ENCODE results near the gene PTPRN2.
A peak's percentile ranks its signal among the peaks of the same experiment; 100 is the strongest.
"Not testable (repeated sequence)": the region's sequence is repeated elsewhere in the genome, so short reads cannot be mapped to it uniquely, and the experiment has no call there.

Gene PTPRN2

GRCh38 chr7:158357898-158358821 is 229.5 kb downstream of the PTPRN2 start:
- DNase-seq: no peak

DNA sequence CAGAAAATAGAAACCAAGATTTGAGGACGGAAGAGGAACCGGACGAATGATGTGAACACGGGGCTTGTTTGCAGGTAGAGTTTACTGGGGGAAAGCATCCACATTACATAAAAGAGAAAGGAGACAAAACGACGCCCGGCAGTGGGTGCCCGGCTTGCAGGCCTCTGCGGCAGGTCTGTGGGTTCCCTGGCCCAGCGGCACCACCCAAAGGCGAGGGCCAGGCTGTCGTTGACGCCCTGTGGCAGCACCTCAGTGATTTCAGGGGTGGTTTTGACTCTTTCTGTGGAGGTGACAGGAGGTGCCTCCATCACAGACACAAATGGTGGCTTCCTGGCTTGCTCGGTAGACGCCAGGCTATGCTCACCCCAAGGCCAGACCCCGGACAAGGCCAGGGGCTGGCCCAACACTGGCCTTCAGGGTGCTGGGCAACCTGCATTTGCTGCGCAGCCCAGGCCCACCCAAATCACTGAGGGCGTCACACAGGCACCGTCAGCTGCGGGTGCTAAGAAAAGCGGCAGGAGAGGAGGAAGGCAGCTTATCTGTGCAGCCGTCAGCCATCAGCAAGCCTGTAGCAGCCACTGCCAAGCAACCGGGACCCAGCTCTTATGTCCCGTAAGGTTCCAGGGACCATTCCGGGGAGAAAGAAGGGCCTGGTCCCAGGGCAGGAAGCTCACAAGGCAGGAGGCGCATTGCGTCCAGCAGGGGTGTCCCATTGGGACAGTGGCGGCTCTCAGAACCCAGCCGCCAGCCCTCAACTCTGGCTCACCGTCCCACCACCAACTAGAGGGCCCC is 230.3 kb downstream of the PTPRN2 start:
- DNase-seq: no peak

DNA sequence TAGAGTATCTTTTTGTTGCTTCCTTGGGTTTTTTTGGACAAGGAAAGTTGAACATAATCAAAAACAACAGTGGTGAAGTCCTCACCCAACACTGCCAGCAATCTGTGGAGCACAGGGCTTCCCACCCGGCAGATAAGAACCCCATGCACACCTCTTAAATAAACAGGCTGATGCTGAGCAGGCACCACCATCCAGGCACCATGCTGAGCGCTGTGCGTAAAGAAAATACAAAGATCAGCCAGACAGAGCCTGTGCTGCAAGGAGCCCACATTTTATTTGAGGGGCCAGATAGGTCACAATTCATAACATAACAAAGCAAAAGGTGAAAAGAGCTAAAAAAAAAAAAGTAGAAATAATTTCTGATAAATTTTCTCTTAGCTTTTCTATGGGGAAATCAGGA is 231.2 kb downstream of the PTPRN2 start:
- no peak for DNase-seq

DNA sequence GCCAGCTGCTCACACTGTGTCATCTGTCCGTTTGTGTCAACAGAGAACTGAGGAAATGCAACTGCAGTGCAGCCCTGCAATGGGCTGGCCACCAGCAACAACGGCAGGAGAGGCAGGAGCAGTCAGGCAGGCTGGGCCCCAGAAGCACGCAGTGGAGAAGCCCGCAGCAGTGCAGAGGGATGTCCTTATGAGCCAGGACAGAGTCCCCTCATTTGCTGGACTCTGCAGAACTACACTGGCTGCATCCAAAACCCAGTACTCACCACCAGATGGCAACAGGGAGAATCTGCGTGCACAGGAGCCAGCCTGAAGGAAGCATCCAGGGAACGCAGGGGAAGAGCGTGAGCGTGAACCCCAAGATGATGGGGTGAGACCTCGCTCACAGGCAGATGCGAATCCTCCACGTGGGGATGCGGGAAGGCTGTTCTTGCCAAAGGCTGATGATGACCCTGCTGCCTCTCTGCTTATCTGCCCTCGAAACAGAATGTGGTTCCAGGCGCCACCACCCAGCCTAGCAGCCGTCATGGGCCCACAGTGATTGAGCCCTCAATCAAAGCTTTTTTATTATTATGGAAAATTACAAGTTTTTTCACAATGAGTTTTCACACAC is 232.1 kb downstream of the PTPRN2 start:
- DNase-seq: no peak

GRCh38 chr7:158354861-158355260 is 232.8 kb downstream of the PTPRN2 start:
- no peak for DNase-seq

DNA sequence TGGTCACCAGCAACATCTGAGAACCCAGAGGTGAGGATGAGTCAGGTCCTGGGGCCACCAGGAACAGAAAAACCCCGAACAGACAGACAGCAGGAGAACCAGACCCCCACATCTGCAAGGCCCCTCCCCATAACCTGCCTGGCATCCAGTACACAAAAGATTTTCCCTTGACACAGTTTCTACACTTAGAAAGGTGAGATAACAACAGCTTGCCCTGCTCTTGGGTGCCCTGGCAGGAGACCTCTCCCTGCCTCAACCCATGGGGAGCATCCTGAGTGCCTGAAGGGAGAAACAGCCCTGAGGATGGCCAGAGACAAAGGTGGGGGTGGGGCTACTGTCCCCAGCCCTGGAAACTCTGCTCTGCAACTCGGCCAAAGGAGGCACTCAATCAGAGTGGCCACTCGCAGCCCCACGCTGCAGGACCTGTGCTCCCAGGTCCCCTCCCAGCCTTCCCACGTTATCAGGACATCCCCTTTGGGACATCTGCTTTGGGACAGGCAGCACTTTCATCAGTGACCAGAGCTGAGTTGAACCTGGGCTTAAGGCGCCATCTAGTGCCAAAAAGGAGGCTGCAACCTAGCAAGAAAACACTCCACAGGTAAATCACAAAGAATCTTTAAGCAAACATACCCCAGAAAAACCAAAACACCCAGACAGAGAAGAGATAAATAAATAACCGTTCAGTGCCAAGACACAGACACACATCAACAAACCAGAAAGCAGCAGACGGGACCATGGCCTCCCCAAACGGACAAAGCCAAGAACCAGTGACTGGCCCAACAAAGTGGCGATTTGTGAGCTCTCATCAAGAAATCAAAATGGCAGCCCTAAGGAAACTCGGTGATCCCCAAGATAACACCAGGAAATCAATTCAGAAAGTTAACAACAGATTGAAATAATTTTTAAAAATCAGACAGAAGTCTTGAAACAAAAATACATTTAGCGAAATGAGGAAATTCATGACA is 233.7 kb downstream of the PTPRN2 start:
- DNase-seq: peak; percentile 23 to 27

- not testable (repeated sequence) for DNase-seq
Measured at GRCh38 chr7:158351899-158352729, 235.5 kb downstream of the PTPRN2 start.

DNA sequence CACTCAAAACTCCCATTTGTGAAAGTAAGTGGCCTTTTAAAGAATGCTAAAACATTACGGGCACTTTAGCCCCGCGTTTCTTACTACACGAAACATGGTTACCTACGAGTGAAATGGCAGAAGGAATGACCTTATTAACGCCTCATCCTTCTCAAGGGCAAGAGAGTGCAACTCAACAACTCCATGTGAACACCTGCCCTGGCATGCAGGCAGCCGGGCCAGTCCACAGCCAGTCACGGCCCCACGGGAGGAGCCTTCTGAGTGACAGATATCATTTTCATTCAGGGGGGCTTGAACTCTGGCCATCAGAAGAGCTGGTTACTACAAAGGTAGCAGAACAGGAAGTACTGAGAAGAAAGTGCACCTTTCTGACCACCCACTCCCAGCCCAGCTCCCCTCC is 236.1 kb downstream of the PTPRN2 start:
- DNase-seq: no peak

DNA sequence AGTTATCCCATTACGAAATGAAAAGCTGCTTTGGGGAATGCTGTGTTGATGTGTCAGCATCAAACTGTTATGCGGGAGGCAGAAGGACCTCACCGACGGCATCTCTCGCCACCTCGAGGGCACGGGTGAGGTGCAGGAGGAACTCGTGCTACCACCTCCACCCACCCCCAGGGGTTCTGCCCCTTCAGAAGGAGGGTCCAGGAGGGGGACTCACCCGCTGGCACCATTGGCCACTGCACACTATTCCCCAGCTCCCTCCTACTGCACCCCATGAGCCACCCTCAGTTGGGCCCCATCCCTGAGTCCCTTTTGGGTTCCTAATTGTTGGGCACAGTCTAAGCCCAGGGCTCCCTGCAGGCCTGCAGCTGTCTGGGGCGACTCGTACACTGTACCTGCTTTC is 236.6 kb downstream of the PTPRN2 start:
- DNase-seq: no peak

GRCh38 chr7:158350166-158350900 is 237.3 kb downstream of the PTPRN2 start:
- DNase-seq: no peak

DNA sequence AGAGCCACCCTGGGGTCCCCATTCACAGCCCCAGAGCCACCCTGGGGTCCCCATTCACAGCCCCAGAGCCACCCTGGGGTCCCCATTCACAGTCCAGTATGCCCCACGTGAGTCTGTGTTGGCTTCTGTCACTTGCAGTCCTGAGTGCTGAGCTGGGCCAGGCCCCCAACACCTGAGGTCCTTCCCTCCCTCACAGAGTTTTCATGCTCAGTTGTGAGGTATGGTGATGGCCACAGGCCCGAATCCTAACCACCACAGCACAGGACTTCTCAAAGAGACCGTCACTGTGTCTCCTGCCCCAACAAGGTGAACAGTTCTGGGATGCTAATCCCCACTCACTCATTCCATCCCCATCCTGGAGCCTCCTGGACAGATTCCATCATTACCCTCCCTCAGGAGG is 239.2 kb downstream of the PTPRN2 start:
- DNase-seq: no peak

DNA sequence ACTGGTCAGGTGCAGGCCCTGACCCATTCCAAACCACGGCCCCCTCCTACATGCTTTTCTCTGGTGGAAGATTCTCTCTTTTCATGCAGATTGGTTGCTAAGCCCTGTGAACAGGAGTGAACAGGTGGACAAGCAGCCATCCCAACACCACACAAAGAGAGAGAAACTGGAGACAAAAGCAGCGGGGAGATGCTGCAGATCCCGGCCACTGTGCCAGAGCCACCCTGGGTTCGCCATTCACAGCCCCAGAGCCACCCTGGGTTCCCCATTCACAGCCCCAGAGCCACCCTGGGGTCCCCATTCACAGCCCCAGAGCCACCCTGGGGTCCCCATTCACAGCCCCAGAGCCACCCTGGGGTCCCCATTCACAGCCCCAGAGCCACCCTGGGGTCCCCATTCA is 239.6 kb downstream of the PTPRN2 start:
- not testable (repeated sequence) for DNase-seq

DNA sequence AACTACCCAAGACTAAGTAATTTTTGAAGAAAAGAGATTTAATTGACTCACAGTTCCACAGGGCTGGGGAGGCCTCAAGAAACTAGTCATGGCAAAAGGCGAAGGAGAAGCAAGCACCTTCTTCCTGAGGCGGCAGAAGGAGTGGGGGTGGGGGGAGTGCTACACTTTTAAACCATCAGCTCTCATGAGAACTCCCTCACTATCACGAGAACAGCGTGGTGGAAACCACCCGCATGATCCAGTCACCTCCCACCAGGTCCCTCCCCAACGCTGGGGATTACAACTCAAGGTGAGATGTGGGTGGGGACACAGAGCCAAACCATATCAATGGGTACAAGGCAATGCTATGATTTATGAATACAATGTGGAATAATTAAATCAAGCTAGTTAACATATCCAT is 241.9 kb downstream of the PTPRN2 start:
- no peak for DNase-seq

DNA sequence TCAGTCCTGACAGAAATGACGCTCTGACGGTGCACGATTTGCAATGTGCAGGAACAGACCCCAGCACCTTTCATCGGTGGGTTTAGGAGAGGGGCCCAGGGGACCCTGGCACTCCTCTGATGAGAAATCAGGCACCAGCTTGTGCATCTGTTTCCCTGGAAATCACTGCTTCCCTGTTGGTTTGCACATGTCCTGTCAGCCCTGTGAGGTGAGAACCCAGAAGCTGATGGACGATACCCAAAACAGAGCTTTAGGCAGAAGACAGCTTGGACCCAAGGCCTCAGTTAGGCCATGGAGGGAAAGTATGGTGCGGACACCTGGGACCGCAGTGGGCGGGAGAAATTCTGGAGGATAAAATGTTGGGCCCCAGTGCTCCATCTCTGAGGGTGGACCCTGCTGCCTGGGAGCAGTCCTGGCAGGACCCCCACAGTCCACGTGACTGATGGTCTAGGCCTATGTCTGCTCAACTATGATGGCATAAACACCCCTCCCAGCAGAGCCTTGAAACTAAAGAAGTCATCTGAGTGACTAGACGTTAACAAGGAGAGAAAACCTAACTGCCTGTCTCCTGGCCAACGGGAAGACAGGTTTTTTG is 242.8 kb downstream of the PTPRN2 start:
- DNase-seq: no peak

DNA sequence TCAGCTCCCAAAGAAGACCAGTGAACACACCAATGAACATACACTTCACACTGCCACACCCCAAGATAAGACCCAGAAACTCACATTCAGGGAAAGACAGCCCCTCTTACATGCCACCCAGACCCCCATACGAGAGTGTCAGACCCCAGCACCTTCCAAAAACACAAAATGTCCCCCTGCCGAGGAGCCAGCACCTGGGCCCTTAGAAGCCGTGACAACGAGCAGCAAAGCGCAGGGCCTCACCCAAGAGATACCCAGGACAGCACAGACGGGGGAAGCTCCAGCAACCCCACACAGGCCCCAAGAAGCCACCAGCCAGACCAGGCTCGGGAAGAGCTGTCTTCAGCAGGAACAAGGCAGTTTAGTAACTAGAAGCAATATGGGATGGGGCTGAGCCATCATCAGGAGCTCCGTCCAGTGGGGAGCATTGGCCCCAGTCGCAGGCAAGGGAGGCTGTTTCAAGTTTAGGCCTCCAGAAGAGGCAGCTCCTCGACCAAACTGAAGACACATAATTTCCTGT is 243.6 kb downstream of the PTPRN2 start:
- DNase-seq: no peak

DNA sequence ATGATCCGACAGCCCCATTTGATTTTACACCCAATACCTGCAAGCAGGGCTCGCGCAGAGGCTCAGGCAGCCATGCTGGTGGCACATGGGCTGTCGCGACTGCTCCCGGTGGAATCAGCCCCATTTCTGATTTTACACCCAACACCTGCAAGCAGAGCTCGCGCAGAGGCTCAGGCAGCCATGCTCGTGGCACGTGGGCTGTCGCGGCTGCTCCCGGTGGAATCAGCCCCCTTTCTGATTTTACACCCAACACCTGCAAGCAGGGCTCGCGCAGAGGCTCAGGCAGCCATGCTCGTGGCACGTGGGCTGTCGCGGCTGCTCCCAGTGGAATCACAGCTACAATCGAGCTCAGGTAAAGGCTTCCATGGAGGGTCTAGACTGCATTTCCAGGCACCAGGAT is 244.1 kb downstream of the PTPRN2 start:
- no peak for DNase-seq

- DNase-seq: not testable (repeated sequence)
Measured at GRCh38 chr7:158341097-158341496, 246.5 kb downstream of the PTPRN2 start.

DNA sequence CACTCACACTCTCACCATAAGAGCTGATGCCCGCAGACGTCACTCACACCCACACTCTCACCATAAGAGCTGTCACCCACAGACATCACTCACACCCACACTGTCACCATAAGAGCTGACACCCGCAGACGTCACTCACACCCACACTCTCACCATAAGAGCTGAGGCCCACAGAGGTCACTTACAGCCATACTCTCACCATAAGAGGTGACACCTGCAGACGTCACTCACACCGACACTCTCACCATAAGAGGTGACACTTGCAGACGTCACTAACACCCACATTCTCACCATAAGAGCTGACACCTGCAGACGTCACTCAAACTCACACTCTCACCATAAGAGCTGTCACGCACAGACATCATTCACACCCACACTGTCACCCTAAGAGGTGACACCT is 250.7 kb downstream of the PTPRN2 start:
- not testable (repeated sequence) for DNase-seq

DNA sequence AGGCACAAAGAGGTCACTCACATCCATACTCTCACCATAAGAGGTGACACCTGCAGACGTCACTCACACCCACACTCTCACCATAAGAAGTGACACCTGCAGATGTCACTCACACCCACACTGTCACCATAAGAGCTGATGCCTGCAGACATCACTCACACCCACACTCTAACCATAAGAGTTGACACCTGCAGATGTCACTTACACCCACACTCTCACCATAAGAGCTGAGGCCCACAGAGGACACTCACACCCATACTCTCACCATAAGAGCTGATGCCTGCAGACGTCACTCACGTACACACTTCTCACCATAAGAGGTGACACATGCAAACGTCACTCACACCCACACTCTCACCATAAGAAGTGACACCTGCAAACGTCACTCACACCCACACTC is 255.1 kb downstream of the PTPRN2 start:
- not testable (repeated sequence) for DNase-seq
